ENCODE measurements around the gene CCDC92B. TPM values are rescaled to one million over a fixed set of nuclear protein-coding genes. Genes with fewer than 3 reads are reported as not detected.

CCDC92B gene
- total and polyA plus RNA-seq, 10 of the 15 experiments (the other 5 are each of a cell fraction or from before 2014, with no cell fraction given): not detected

GRCh38 chr17:2780256-2780655 lies 30.8 kb upstream of the CCDC92B start (continued):
- TF ChIP-seq ZBTB40 (IDR thresholded peaks at IDR 0.05; ENCODE audit: borderline replicate concordance) (no peak), JUND (IDR thresholded peaks at IDR 0.05; ENCODE audit: low read depth, low read length) (no peak), HCFC1 (IDR thresholded peaks at IDR 0.05; ENCODE audit: low read length) (no peak)

- ChIA-PET RAD21 (ENCODE audit: unreplicated experiment) (no interaction called here), SMC1A (ENCODE audit: uncharacterized antibody, unreplicated experiment) (no interaction called here), CTCF (no interaction called here), POLR2A (no interaction called here)
- no peaks in the 10 kb centered on the region for H3K36me3 ChIP-seq (ENCODE audit: control insufficient read depth in 2 of 2, insufficient read depth in 2 of 2, low read length in 1 of 2)
- H4K20me1 ChIP-seq (ENCODE audit: control insufficient read depth, insufficient read depth): no peaks in the 10 kb centered on the region
- in situ Hi-C loops (cut with MboI) (no loop called here), intact Hi-C loops (cut with micrococcal nuclease; ENCODE audit: unreplicated experiment) (no loop called here)
- no peak overlapping the region for H3K27ac ChIP-seq (ENCODE audit: control insufficient read depth, insufficient read depth)
- H3K79me2 ChIP-seq (ENCODE audit: control insufficient read depth, insufficient read depth, low read length): no peaks in the 10 kb centered on the region
- no peak overlapping the region for H2AFZ ChIP-seq (ENCODE audit: control insufficient read depth, low read depth, low read length)
- no peaks in the 10 kb centered on the region for H3K9me3 ChIP-seq (replicated peaks; ENCODE audit: control insufficient read depth, insufficient read depth, low read length)
- H3K4me3 ChIP-seq: no peak overlapping the region
- H3K4me1 ChIP-seq (ENCODE audit: control insufficient read depth, insufficient read depth, low read length): no peaks in the 10 kb centered on the region
- WGBS (ENCODE audit: insufficient coverage, insufficient replicate concordance, low lambda C conversion rate, missing lambda C conversion rate): 15% methylated on average over 5 of the region's 7 CpGs
- H3K4me2 ChIP-seq (ENCODE audit: control insufficient read depth, insufficient read depth): no peak overlapping the region
- no peak for ATAC-seq
- no peak overlapping the region for H3K9ac ChIP-seq (ENCODE audit: control insufficient read depth, insufficient read depth, low read length)
- BruUV-seq (replicated peaks): no TSS peak
- TF ChIP-seq NFXL1 (IDR thresholded peaks at IDR 0.05; ENCODE audit: borderline replicate concordance) (no peak), SMAD5 (IDR thresholded peaks at IDR 0.05; ENCODE audit: low read depth) (no peak), BCLAF1 (IDR thresholded peaks at IDR 0.05) (no peak), ZNF24 (IDR thresholded peaks at IDR 0.05) (no peak), JUNB (IDR thresholded peaks at IDR 0.05) (no peak), SIN3A (IDR thresholded peaks at IDR 0.05; ENCODE audit: low read depth, low read length) (no peak), BACH1 (IDR thresholded peaks at IDR 0.05; ENCODE audit: borderline replicate concordance) (no peak), IRF4 (IDR thresholded peaks at IDR 0.05; ENCODE audit: low read depth, low read length) (no peak), KDM1A (IDR thresholded peaks at IDR 0.05; ENCODE audit: borderline replicate concordance) (no peak), NR2C1 (IDR thresholded peaks at IDR 0.05) (no peak), TAF1 (IDR thresholded peaks at IDR 0.05; ENCODE audit: borderline replicate concordance, low read depth, low read length) (no peak), CBFB (IDR thresholded peaks at IDR 0.05; ENCODE audit: low read depth) (no peak), SREBF2 (IDR thresholded peaks at IDR 0.05; ENCODE audit: low read length) (no peak), NFYB (IDR thresholded peaks at IDR 0.05; ENCODE audit: insufficient read depth, low read depth, low read length) (no peak), HDAC2 (IDR thresholded peaks at IDR 0.05) (no peak)
- H3K27me3 ChIP-seq (replicated peaks in 1 of 2; ENCODE audit: control insufficient read depth in 2 of 2, insufficient read depth in 2 of 2, low read length in 1 of 2): peaks cover 0 to 7% of the 10 kb centered on the region in 2 experiments; a peak in 3 of 4 replicates
- no peak for DNase-seq (ENCODE audit: low read depth, low spot score)
- no peak for FAIRE-seq
These were observed 30.1 kb upstream of the CCDC92B start for GRCh38 chr17:2779545-2779944.

All from GM12878 (cell line).